ENCODE measurements around the gene LLCFC1. TPM values are rescaled to one million over a fixed set of nuclear protein-coding genes. Genes with fewer than 3 reads are reported as not detected.

The LLCFC1 gene
- total RNA-seq, 1 donor from 2014 or later, result not detected

DNA sequence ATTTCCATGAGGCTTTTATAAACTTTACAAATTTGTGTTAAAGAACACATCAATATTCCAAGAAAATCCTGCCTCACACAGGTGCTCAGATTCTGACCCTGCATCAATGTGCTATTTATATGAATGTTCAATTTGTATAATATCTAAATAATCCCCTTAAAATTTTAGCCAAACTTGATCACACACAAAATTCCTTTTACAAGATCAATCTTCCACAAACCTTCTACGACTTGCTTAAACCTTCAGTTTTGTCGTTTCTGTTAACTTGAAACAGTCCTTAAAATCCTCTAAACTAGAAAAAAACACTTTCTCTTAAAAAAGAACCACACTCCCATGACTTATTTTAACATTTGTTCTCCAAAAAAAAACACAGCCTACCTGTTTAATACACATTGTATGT lies 33.5 kb upstream of the LLCFC1 start:
- Mint-ChIP-seq H3K27me3 (ENCODE audit: unreplicated experiment) (no peaks in the 10 kb centered on the region), H3K27ac (ENCODE audit: unreplicated experiment) (no peak overlapping the region), H3K36me3 (ENCODE audit: unreplicated experiment) (no peaks in the 10 kb centered on the region), H3K4me1 (ENCODE audit: low read depth, unreplicated experiment) (no peaks in the 10 kb centered on the region), H3K9me3 (ENCODE audit: unreplicated experiment) (peaks cover 3% of the 10 kb centered on the region), H3K4me3 (ENCODE audit: unreplicated experiment) (no peak overlapping the region)
- TF ChIP-seq, protein P1, sequence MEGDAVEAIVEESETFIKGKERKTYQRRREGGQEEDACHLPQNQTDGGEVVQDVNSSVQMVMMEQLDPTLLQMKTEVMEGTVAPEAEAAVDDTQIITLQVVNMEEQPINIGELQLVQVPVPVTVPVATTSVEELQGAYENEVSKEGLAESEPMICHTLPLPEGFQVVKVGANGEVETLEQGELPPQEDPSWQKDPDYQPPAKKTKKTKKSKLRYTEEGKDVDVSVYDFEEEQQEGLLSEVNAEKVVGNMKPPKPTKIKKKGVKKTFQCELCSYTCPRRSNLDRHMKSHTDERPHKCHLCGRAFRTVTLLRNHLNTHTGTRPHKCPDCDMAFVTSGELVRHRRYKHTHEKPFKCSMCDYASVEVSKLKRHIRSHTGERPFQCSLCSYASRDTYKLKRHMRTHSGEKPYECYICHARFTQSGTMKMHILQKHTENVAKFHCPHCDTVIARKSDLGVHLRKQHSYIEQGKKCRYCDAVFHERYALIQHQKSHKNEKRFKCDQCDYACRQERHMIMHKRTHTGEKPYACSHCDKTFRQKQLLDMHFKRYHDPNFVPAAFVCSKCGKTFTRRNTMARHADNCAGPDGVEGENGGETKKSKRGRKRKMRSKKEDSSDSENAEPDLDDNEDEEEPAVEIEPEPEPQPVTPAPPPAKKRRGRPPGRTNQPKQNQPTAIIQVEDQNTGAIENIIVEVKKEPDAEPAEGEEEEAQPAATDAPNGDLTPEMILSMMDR (IDR thresholded peaks at IDR 0.05; ENCODE audit: partially characterized antibody, unreplicated experiment), result no peak
- no peak for DNase-seq

DNA sequence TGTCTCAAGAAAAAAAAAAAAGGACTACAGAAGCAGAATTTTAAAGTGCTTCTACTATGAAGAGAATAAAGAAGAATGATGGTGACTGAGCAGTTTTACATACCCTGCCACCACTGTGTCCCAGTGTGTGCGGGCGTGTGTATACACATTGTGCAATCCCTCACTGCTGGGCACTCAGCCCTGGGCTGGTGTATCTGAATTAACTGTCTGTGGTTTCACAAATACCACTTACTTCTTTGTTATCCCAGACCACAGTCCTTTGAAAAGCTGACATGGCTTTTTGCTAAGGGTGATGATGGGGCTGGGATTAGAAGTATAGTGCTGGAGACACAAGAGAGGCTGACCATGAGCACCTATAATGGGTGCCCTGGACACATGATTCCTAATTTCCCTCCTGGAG lies 32.6 kb upstream of the LLCFC1 start:
- H3K9me3 Mint-ChIP-seq (ENCODE audit: unreplicated experiment), result peaks cover 3% of the 10 kb centered on the region
- H3K4me1 Mint-ChIP-seq (ENCODE audit: low read depth, unreplicated experiment), result no peaks in the 10 kb centered on the region
- TF ChIP-seq, protein P1 (IDR thresholded peaks at IDR 0.05; ENCODE audit: partially characterized antibody, unreplicated experiment), result no peak
- H3K36me3 Mint-ChIP-seq (ENCODE audit: unreplicated experiment), result no peaks in the 10 kb centered on the region
- DNase-seq, result no peak
- no peak overlapping the region for H3K4me3 Mint-ChIP-seq (ENCODE audit: unreplicated experiment)
- H3K27ac Mint-ChIP-seq (ENCODE audit: unreplicated experiment), result no peak overlapping the region
- H3K27me3 Mint-ChIP-seq (ENCODE audit: unreplicated experiment), result no peaks in the 10 kb centered on the region

DNA sequence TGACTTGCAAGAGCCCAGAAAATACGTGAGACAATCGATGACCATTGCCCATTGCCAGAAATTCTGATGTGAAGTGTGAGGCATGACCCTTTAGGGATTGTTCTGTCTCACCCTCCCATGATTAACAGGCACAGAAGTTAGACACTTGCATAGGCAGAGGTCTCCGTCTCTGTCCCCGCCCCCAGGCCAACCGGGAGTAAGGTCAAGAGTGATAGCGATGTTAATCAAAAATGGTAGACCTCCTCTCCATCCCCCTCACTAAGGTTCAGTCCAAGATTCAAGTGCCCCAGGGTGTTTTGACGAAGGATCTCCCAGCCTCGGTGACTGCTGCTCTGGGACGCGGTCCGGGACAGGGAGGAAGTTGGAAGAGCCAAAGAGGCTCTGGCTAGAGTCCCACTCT lies 31.0 kb upstream of the LLCFC1 start:
- H3K36me3 Mint-ChIP-seq (ENCODE audit: unreplicated experiment), result no peaks in the 10 kb centered on the region
- H3K27me3 Mint-ChIP-seq (ENCODE audit: unreplicated experiment), result peaks cover 2% of the 10 kb centered on the region
- no peak for DNase-seq
- TF ChIP-seq, protein P1 (IDR thresholded peaks at IDR 0.05; ENCODE audit: partially characterized antibody, unreplicated experiment), result no peak
- H3K27ac Mint-ChIP-seq (ENCODE audit: unreplicated experiment), result no peak overlapping the region
- peaks cover 3% of the 10 kb centered on the region for H3K9me3 Mint-ChIP-seq (ENCODE audit: unreplicated experiment)
- no peaks in the 10 kb centered on the region for H3K4me1 Mint-ChIP-seq (ENCODE audit: low read depth, unreplicated experiment)
- H3K4me3 Mint-ChIP-seq (ENCODE audit: unreplicated experiment), result no peak overlapping the region

DNA sequence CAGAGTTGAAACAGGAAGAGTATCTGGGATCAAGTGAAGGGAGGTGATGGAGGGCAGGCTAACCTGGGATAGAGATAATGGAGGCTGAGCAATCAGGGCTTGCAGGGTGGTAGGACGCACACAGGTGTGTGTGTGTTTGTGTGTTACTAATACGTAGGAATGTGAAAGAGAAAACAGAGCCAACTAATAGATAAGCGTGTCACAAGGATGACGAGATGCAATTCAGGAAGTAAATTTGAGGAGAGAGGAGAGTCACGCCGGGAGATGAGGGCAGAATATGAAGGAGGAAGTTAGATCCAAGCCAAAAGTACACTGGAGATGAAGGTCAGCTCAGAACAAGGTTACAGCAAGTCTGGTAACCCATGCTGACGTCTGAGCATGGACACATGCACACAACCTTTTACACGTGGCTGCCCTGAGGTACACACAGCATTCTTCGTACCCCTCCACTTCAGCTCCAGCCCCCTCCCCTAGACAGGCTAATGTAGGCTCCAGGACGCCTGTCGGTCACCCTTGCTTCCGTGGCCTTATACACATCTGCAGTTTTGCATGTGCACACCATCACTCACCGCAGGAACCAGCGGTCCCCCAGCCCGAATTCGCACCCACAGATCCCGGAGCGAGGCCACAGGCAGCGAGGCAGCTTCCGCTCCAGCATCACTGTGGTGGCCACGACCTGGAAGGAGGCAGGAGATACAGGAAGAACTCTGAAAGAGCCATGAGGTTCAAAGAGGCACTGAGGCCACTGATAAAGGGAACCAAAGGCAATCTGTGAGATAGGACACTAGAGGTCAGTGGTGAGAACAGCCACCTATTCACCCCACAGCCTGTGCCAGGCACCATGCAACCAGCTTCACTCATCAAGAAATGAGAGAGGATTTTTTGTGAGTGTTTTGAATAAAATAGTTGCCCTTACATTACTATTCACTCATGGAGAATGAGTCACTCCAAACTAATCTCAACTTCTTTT lies 30.1 kb upstream of the LLCFC1 start:
- Mint-ChIP-seq H3K9me3 (ENCODE audit: unreplicated experiment) (peaks cover 3% of the 10 kb centered on the region), H3K36me3 (ENCODE audit: unreplicated experiment) (no peaks in the 10 kb centered on the region), H3K4me1 (ENCODE audit: low read depth, unreplicated experiment) (no peaks in the 10 kb centered on the region), H3K4me3 (ENCODE audit: unreplicated experiment) (no peak overlapping the region), H3K27me3 (ENCODE audit: unreplicated experiment) (peaks cover 2% of the 10 kb centered on the region), H3K27ac (ENCODE audit: unreplicated experiment) (no peak overlapping the region)
- DNase-seq, result no peak
- TF ChIP-seq, protein P1 (IDR thresholded peaks at IDR 0.05; ENCODE audit: partially characterized antibody, unreplicated experiment), result no peak

DNA sequence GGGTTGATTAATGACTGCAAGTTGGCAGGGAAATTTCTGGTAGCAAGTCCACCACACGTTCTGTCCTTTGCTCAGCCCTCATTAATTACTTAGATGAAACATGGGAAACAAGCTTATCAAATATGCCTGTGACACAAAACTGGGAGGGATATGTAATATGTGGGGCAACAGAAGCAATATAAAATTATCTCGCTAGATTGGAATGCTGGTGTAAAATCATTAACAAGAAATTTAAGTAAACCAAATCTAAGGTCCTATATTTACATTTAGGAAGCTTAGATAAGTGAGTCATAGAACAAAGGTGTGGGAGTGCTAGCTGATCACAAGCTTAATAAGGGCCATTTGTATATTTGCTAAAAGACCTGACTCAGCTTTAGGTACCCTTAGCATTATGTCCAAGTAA lies 29.3 kb upstream of the LLCFC1 start:
- no peaks in the 10 kb centered on the region for H3K4me1 Mint-ChIP-seq (ENCODE audit: low read depth, unreplicated experiment)
- peaks cover 2% of the 10 kb centered on the region for H3K27me3 Mint-ChIP-seq (ENCODE audit: unreplicated experiment)
- no peak overlapping the region for H3K4me3 Mint-ChIP-seq (ENCODE audit: unreplicated experiment)
- DNase-seq, result no peak
- H3K9me3 Mint-ChIP-seq (ENCODE audit: unreplicated experiment), result peaks cover 3% of the 10 kb centered on the region
- H3K36me3 Mint-ChIP-seq (ENCODE audit: unreplicated experiment), result no peaks in the 10 kb centered on the region
- TF ChIP-seq, protein P1 (IDR thresholded peaks at IDR 0.05; ENCODE audit: partially characterized antibody, unreplicated experiment), result no peak
- no peak overlapping the region for H3K27ac Mint-ChIP-seq (ENCODE audit: unreplicated experiment)

Data from glutamatergic neuron (in vitro differentiated cells).